SU-DHL-6 (cell line): Measurements from ENCODE around the gene UVSSA.

Source experiments
- CTCF ChIP-seq: fragments of 200-600 bp; sonication (generic); IDR thresholded peaks from one replicate; pipeline ENCODE4 v1.5.1; 2017; ENCODE audit warnings: antibody characterized with exemption, mild to moderate bottlenecking, low read length, moderate library complexity; ENCODE audit not compliant: insufficient read depth, poor library complexity, severe bottlenecking
- EZH2phosphoT487 ChIP-seq: fragments of 200-600 bp; sonication (generic), shearing (Covaris generic); conservative IDR thresholded peaks from 2 replicates; pipeline ENCODE4 v1.6.1; 2018; ENCODE audit warnings: mild to moderate bottlenecking, antibody characterized with exemption, low read length, moderate library complexity, mixed read lengths

- TF ChIP-seq CTCF = no peak
- TF ChIP-seq EZH2phosphoT487 = no peak
These were observed 866 bp upstream of the UVSSA start for GRCh38 chr4:1345903-1346780.
